ENCODE data around the gene KIF5A.
"Not testable (repeated sequence)": the region's sequence is repeated elsewhere in the genome, so short reads cannot be mapped to it uniquely, and the experiment has no call there.

Gene KIF5A

DNA sequence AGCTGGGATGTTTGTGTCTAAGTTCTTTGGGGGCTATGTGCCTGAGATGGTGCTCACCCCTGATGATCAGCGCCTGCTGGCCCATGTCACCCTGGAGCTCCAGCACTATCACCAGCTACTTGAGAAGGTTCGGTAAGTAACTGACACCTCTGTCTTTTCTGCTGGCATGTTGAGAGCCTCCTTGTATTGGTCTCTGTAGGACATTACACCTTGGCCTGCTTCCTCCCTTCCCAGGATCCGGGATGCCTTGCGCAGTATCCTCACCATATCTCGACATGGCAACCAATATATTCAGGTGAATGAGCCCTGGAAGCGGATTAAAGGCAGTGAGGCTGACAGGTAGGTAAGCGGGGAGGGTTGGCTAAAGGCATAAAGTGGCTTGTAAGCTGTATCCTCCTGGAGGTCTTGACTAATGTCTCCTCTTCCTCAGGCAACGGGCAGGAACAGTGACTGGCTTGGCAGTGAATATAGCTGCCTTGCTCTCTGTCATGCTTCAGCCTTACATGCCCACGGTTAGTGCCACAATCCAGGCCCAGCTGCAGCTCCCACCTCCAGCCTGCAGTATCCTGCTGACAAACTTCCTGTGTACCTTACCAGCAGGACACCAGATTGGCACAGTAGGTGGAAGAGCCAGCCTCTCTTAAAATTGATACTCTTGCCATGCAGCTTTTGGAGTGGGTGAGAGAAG, 35.0 kb upstream of the KIF5A start:
- Histone ChIP-seq H3K27ac (no peak overlapping the region), H3K4me1 (peaks cover 24% of the 10 kb centered on the region), H3K27me3 (no peaks in the 10 kb centered on the region), H3K36me3 (peaks cover 94% of the 10 kb centered on the region), H4K20me1 (peaks cover 94% of the 10 kb centered on the region), H3K9me3 (no peaks in the 10 kb centered on the region), H3K9ac (no peak overlapping the region), H3K4me3 (no peak overlapping the region), H3K4me2 (no peak overlapping the region)
- no peak for TF ChIP-seq Cebpa-rat (IDR thresholded peaks at IDR 0.05)

DNA sequence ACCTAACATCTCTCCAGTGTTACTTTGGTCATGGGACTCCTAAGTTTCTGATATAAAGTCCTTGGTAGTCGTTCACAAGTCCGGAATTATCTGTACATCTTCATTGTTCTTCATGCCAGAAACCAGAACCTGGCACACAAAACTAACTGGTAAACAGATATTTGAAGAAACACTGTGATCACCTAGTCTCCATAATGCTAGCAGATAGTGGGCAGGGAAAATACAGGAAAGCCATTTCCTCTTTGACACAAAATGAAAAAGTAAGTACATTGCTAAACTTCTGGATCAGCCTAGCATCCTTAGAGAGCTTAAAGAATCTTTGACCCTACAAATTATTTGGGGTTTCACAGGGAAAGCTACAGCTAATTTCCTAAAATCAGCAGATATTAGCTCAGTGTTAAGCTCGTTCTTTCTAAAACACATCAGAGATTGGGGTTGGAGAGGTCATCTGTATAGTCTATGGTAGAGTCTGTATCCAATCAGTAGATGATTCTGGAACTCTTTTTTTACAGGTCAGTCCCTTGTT, 34.4 kb upstream of the KIF5A start:
- Histone ChIP-seq H3K4me3 (no peak overlapping the region), H3K27me3 (no peaks in the 10 kb centered on the region), H4K20me1 (peaks cover 90% of the 10 kb centered on the region), H3K9me3 (no peaks in the 10 kb centered on the region), H3K36me3 (peaks cover 88% of the 10 kb centered on the region), H3K27ac (no peak overlapping the region), H3K4me2 (no peak overlapping the region), H3K9ac (no peak overlapping the region), H3K4me1 (peaks cover 21% of the 10 kb centered on the region)
- no peak for TF ChIP-seq Cebpa-rat (IDR thresholded peaks at IDR 0.05)

DNA sequence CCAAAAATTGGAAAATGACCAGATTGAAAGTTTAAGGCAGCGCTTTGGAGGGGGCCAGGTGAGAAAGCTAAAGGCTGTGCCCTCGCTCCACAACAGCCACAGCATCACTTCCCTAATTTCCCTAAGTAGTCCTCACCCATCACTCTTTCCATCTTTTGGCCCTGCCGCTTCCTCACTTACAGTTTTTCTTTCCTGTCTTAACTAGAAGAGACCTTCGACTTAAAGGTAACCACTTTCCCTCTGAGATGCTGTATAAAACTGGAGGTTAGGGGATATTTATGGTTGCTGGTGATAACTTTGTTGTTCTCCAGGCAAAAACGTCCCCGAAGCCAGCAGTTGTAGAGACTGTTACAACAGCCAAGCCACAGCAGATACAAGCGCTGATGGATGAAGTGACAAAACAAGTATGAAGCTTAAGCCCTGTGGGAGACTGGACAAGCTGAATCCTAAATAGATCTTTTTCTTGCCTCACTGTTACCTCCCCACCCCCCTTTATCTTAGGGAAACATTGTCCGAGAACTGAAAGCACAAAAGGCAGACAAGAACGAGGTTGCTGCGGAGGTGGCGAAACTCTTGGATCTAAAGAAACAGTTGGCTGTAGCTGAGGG, 33.8 kb upstream of the KIF5A start:
- no peak overlapping the region for H3K4me3 ChIP-seq
- no peaks in the 10 kb centered on the region for H3K27me3 ChIP-seq
- H3K9me3 ChIP-seq = no peaks in the 10 kb centered on the region
- 0 out of 2 replicates have a peak overlapping the region, but pooled peaks have one; percentile 8 for H3K27ac ChIP-seq
- peaks cover 24% of the 10 kb centered on the region for H3K4me1 ChIP-seq
- no peak for TF ChIP-seq Cebpa-rat (IDR thresholded peaks at IDR 0.05)
- H3K36me3 ChIP-seq = peaks cover 83% of the 10 kb centered on the region
- H3K9ac ChIP-seq = no peak overlapping the region
- peaks cover 84% of the 10 kb centered on the region for H4K20me1 ChIP-seq
- no peak overlapping the region for H3K4me2 ChIP-seq

DNA sequence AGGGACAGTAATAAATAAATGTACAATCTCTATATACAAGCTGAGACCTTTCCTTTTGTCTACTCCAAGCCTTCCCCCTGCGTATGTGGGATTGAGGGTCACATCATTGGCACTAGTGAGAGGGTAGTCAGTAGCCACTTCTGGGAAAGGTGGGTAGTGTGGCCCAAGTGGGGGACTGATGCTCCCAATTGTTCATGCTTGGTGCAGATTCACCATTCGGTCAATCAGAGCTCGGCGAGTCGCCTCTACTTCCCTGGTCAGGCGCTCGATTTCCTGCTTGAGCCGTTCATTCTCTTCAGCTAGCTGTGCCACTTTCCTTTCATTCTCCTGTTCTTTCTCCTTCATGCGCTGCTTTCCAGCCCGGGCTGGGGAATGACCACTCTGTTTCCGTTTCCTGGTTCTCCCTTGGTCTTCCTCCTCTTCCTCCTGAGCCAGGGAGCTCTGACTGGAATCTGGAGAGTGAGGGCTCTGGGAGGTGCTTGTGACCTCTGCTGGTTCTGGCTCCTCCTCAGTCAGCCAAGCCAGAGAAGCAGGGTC, 33.2 kb upstream of the KIF5A start:
- Histone ChIP-seq H3K9ac (peak overlapping the region; percentile 27; the same call in 1 of the 2 replicates), H3K4me3 (no peak overlapping the region), H4K20me1 (peaks cover 78% of the 10 kb centered on the region), H3K36me3 (peaks cover 76% of the 10 kb centered on the region), H3K9me3 (no peaks in the 10 kb centered on the region), H3K27ac (0 out of 2 replicates have a peak overlapping the region, but pooled peaks have one; percentile 8), H3K4me1 (peaks cover 30% of the 10 kb centered on the region), H3K4me2 (no peak overlapping the region), H3K27me3 (no peaks in the 10 kb centered on the region)
- no peak for TF ChIP-seq Cebpa-rat (IDR thresholded peaks at IDR 0.05)

DNA sequence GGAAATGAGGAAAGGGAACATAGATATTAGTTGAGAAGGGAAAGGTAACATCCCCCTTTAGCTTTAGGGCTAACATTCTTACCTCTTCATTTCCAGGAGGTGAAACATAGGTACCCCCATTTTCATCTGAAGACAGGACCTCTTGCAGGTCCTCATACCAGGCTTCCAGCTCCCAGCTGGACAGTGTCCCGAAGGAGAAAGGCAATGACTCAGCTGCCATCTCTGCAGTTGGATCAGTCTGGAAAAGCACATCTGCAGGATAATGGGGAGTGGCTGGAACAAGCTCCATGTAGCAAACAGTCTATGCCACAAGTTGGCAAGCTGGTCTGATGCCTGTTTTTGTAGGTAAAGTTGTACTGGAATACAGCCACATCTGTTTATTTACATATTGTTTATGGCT, 32.7 kb upstream of the KIF5A start:
- TF ChIP-seq Cebpa-rat (IDR thresholded peaks at IDR 0.05) = no peak
- H3K9ac ChIP-seq = peak overlapping the region; percentile 27; the same call in 1 of the 2 replicates
- H3K27ac ChIP-seq = 0 out of 2 replicates have a peak overlapping the region, but pooled peaks have one; percentile 8
- peaks cover 71% of the 10 kb centered on the region for H3K36me3 ChIP-seq
- H3K4me1 ChIP-seq = peaks cover 35% of the 10 kb centered on the region
- no peak overlapping the region for H3K4me3 ChIP-seq
- H3K9me3 ChIP-seq = no peaks in the 10 kb centered on the region
- H3K27me3 ChIP-seq = no peaks in the 10 kb centered on the region
- H4K20me1 ChIP-seq = peaks cover 73% of the 10 kb centered on the region
- H3K4me2 ChIP-seq = no peak overlapping the region

DNA sequence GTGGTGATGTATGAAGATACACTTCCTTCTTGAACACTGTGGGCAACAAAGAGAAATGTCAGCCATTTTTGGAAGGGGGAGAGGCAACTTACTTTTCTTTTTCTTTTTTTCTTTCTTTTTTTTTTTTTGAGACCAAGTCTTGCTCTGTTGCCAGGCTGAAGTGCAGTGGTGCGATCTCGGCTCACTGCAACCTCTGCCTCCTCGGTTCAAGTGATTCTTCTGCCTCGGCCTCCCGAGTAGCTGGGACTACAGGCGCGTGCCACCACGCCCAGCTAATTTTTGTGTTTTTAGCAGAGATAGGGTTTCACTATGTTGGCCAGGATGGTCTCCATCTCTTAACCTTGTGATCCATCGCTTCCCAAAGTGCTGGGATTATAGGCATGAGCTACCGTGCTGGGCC, 32.1 kb upstream of the KIF5A start:
- Histone ChIP-seq H3K4me2 (peak overlapping the region; percentile 86), H3K36me3 (peaks cover 66% of the 10 kb centered on the region), H4K20me1 (peaks cover 70% of the 10 kb centered on the region), H3K9ac (0 out of 2 replicates have a peak overlapping the region, but pooled peaks have one; percentile 97), H3K4me1 (peaks cover 37% of the 10 kb centered on the region)
- not testable (repeated sequence) for H3K27ac ChIP-seq, H3K27me3 ChIP-seq, H3K4me3 ChIP-seq, H3K9me3 ChIP-seq

DNA sequence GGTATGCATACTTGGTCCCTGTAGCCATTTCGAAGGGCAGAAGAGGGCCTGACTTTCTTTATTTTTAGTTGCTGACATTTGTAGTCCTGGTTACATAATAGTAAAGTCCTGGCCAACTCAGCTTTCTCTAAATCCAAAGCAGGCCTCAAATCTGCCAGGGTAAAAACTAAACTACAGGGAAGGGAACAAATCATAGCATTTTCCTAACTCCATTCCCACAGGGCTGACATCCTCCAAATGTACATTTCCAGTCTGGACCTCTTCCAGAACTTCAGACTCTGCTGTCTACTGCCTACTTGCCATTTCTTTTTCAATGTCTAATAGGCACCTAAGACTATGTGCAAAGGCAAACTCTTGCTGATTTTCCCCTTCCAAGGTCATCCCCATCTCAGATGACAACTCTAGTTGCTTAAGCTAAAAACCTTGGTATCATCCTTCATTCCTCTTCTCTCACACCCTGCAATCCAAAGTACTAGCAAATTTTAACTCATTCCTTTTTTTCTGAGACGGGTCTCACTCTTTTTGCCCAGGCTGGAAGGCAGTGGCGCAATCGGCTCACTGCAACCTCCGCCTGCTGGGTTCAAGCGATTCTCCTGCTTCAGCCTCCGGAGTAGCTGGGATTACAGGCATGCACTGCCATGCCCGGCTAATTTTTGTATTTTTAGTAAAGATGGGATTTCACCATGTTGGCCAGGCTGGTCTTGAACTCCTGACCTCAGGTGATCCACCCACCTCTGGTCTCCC, 31.5 kb upstream of the KIF5A start:
- H3K27ac ChIP-seq = no peak overlapping the region
- no peaks in the 10 kb centered on the region for H3K9me3 ChIP-seq
- H3K27me3 ChIP-seq = no peaks in the 10 kb centered on the region
- peak overlapping the region; percentile 97 for H3K9ac ChIP-seq
- H3K4me1 ChIP-seq = peaks cover 38% of the 10 kb centered on the region
- H4K20me1 ChIP-seq = peaks cover 66% of the 10 kb centered on the region
- peak; percentile 10; the same call in 1 of the 2 replicates for TF ChIP-seq Cebpa-rat (IDR thresholded peaks at IDR 0.05)
- peak overlapping the region; percentile 84 for H3K4me3 ChIP-seq
- peak overlapping the region; percentile 86 for H3K4me2 ChIP-seq
- H3K36me3 ChIP-seq = peaks cover 60% of the 10 kb centered on the region

DNA sequence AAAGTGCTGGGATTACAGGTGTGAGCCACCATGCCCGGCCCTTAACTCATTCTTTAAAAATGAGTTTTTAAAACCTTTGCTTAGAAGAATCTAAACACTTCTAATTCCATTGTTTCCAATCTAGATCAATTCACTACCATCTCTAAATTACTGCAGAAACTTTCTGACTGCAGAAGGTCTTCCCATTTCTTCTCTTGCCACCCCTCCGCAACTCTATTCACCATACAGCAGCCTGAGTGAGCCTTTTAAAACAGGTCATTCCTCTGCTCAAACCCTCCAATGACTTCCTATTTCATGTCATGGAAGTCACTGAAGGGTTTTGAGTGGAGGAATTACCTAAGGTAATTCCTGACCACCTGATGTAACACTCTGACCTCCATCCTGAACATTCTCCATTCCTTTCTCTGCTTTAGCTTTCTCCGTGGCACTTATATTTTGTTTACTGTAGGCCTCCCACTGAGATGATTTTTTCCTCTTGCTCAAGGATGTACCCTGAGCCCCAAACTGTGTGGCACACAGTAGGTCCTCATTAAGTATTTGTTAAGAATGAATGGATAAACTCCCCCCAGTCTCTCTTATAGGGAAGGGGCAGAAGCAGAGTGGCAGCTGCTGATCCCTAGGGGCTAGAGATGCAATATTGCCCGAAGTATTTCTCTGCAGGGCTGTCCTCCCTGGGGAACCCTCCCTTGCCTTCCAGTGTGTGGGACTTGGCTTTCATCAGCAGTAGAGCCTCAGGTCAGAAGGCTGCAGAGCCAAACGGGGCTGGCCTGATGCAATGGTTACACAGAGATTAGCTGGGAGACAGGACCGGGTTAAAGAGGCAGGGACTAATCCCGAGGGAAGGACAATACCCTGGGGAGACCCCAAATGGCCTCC, 30.7 kb upstream of the KIF5A start:
- no peak; the same call in 1 of the 2 replicates for TF ChIP-seq Cebpa-rat (IDR thresholded peaks at IDR 0.05)
- Histone ChIP-seq H3K9me3 (no peaks in the 10 kb centered on the region), H3K4me2 (peak overlapping the region; percentile 86), H3K4me1 (peaks cover 46% of the 10 kb centered on the region), H3K27ac (peak overlapping the region; percentile 93), H3K36me3 (peaks cover 54% of the 10 kb centered on the region), H3K9ac (peak overlapping the region; percentile 97), H4K20me1 (peaks cover 69% of the 10 kb centered on the region), H3K4me3 (peak overlapping the region; percentile 84), H3K27me3 (no peaks in the 10 kb centered on the region)

DNA sequence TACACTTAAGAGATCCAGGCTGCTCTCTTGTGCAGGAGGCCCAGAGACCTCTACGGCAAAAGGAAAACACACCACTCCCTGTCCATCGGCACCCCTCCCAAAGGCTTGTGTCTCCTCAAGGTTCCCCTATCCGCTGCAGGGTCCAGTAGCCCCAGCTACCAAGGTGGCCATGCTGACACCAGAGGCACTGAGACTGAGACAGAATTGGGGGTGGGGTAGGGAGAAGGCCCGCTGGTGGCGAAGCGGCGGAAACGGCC, 30.1 kb upstream of the KIF5A start:
- peaks cover 52% of the 10 kb centered on the region for H3K4me1 ChIP-seq

More for the DNA sequence above, 30.1 kb upstream of the KIF5A start:
- peak overlapping the region; percentile 84 for H3K4me3 ChIP-seq
- H3K27ac ChIP-seq = peak overlapping the region; percentile 93
- TF ChIP-seq Cebpa-rat (IDR thresholded peaks at IDR 0.05) = no peak
- H3K36me3 ChIP-seq = peaks cover 54% of the 10 kb centered on the region
- peak overlapping the region; percentile 86 for H3K4me2 ChIP-seq
- no peaks in the 10 kb centered on the region for H3K27me3 ChIP-seq
- H3K9me3 ChIP-seq = no peaks in the 10 kb centered on the region
- H3K9ac ChIP-seq = peak overlapping the region; percentile 97
- H4K20me1 ChIP-seq = peaks cover 69% of the 10 kb centered on the region

Data from BLaER1 (cell line).